NCI-H460 (cell line): Measurements from ENCODE around the gene MYO5C. TPM values are rescaled to one million over a fixed set of nuclear protein-coding genes. Genes with fewer than 3 reads are reported as not detected.
"Not testable (repeated sequence)": the region's sequence is repeated elsewhere in the genome, so short reads cannot be mapped to it uniquely, and the experiment has no call there.

Experiments used
- DNase-seq: peaks from one replicate; pipeline ENCODE4 v3.0.0-alpha.2; 2016; ENCODE audit warnings: low read depth; ENCODE audit errors: extremely low read depth
- total RNA-seq: library from RNA; depleted of rRNA; stranded (reverse); fragments of >200 nt; shearing (Covaris generic); gene quantifications from 2 replicates; pipeline ENCODE4 v1.2.3, GENCODE V29; 2014

Gene MYO5C
- total RNA-seq, 1 experiment from 2014 or later = 14.9 TPM

DNA sequence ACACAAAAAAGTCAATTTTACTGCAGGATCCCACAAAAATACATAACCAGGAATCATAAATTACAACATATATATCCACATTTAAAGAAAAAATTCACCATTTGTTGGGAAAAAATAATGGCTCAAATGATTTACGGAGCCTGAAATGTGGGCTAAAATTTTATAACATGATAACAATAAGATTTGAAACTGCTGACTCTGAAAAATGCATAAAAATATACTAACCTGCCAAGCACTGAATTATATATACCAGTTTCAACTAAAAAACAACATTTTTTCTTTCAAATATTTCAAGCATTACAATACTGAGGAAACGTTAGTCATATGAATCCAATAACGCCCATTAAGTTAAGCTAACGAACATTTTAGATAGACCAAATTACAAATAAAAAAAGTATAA is 12.2 kb upstream of the MYO5C start:
- DNase-seq = no peak

DNA sequence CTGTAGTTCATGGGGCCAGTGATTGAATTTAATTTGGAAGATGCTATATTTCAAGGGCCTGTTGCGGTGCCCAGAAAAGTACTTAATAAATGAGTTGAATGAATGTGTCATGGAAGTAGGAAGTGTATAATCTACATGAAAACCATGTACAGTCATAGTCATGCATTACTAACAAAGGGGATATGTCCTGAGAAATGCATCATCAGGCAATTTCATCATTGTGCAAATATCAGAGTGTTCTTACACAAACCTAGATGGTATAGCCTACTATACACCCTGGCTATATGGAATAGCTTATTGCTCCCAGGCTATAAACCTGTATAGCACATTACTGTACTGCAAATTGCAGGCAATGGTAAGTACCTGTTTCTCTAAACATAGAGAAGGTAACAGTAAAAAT is 10.7 kb upstream of the MYO5C start:
- DNase-seq = peak; percentile 38

DNA sequence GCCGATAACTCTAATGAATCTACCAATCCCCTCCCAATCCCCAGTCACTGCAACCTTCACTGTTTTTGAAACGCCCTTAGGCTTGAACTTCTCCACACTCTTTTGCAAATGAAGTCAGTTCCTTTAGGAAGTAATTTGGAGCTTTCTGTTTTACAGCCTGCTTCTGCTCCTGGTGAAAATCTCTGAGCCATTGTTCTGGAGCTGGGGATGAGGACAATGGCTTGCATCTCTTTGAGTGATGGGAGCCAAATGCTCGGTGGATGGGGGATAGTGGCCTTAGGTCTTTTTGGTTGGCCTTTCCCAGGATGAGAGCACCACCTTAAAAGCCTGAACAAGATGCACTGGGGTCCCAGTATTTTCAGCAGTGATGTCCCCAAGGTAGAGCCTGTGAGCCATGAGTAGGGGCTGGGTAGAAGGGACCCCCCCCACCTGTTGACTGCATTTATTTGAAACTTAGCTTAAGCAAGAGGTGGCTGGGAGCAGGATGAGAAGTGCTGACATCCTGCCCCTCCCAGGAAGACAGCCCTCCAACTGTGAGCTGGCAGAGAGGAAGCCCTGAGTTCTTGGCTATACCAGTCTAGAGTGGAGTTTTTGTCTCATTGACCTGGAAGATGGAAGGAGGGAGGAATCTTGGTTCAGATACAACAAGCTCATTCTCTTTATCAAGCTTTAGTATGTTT is 7.6 kb upstream of the MYO5C start:
- DNase-seq = no peak

DNA sequence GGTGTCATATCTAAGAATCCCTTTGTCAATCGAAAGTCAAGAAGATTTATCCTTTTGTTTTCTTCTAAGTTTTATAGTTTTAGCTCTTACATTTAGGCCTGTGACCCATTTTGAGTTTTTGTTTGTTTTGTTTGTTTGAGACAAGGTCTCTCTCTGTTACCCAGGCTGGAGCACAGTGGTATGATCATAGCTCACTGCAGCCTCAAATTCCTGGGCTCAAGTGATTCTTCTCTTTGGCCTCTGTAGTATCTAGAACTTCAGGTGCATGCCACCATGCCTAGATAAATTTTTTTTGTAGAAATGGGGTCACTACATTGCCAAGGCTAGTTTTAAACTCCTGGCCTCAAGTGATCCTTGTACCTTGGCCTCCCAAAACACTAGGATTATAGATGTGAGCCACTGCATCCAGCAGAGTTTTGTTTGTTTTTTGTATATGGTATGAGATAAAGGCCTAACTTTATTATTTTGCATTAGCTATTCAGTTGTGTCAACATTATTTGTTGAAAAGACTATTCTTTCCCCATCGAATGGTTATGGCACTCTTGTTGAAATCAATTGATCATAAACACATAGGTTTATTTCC is 5.8 kb upstream of the MYO5C start:
- DNase-seq = no peak

DNA sequence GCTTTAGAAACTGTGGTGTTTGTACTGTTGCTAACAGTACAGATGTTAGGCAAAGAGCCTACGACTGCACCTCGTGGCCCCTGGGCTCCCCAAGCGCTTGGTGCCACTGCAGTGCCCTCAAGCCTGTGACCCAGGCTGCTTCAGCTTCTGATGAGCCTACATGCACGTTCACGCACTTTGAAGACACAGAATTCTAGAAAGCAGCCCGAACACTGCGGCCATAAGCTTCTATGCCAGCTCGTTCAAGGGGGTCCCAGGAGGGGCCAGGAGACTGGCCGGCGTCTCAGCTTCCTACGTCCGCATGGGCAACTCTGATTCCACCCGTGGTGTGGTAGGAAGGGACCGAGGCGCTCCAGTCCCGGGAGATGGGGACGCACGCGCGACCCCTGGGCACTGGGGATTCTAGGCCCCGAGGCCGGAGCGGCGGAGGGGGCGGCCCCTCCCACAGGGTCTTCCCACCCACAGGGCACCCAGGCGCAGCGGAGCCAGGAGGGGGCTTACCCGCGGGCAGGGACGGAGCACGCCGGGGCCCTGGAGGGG is 653 bp downstream of the MYO5C start:
- DNase-seq = no peak

DNA sequence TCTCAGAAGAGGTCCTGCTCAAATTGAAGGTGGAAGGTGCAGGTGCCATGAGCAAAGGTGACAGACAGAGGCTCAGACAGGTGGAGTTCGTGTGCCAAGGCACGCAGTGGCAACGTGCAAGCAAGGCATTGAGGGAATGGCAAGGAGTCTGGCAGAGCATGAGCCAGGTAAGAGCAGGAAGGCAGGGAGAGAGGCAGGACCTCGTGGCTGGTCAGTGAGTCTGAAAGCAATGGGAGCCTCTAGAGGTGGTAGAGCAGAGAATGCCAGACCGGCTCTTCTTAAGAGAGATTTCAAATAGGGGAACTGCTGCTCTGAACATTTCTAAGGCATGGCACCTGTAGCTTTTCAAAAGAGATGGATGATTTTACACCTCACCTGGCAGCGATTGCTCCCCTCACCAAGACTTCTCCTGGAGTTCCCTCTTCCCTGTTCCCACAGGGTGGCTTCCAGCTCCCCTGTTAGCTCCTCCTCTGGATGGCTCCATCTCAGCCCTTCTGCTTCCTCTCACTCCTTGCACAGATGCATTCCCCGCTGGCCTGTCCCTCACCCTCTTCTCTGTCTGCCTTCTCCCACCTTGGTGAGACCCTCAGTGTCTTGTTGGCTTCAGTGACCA is 2.7 kb downstream of the MYO5C start:
- DNase-seq = no peak

DNA sequence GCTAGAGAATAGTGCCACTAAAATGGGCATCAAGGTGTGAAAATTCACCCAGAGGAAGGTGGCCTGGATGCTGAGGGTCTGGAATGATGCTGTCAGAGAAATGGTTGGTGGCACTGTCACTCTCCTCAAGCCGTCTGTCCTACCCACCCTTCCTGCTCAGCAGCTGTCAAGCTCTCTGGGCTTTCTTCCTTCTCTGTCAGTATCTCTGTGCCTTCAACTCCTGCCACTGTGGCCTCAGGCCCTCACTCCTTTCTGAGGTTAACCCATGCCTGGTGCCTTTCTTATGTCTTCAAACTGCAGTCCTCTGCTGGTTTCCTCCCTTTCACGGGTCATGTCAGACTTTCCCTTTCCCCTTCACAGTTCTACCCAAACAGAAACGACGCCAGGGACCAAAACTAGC is 4.4 kb downstream of the MYO5C start:
- no peak for DNase-seq

DNA sequence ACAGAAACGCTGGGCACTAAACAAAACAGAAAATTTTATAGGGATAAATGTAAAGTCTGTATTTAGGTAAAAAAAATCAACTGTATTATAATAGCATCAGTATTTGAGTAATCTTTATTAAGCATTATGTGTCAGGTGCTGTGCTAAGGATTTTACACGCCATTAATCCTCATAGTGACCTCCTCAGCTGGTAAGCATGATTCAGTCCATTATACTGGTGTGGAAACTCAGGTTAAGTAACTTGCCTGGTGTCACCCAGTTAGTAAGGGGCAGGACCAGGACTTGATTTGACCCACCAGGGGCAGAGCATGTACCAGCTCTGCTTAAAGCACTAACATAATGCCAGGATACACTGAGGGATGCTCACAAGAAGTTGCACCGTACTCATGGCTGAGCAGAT is 4.8 kb downstream of the MYO5C start:
- DNase-seq = no peak

DNA sequence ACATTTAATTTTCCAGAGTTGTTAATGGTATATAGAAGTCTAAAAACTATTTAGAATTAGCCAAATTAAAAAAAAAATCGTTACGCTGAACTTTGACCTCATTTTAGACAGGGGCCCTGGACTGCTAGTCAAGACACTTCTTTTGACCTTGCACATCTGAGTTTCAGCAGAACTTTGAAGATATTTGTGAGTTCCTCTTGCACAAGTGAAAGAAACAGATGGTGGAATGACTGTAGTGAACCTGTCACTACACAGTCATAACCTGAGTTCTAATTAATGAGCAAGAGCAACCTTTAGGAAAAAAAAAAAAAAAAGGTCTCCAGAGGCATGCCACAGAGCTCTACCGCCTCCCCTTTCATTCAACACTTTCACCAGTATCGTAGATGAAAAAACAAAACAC is 5.3 kb downstream of the MYO5C start:
- no peak for DNase-seq

DNA sequence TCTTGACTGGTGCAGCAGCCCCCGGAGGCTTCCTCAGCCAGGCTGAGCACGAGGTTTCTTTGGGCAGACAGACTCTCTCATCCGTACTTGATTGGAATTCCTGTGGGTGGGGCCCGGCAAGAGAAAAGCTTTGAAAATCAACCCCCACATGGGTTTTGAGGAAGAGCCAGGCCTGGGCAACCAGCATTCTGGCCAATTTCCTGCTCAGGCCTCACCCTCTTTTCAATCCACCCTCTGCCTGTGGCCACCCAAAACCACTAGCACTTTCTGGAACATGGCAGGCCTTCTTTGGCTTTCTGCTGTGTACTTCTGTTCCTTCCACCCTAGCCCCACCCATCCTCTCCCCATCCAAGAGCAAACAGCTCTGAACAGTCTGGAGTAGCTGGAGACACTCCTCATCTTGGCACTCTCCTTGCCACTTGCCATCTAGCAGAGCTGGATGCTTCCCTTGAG is 5.9 kb downstream of the MYO5C start:
- DNase-seq = no peak

DNA sequence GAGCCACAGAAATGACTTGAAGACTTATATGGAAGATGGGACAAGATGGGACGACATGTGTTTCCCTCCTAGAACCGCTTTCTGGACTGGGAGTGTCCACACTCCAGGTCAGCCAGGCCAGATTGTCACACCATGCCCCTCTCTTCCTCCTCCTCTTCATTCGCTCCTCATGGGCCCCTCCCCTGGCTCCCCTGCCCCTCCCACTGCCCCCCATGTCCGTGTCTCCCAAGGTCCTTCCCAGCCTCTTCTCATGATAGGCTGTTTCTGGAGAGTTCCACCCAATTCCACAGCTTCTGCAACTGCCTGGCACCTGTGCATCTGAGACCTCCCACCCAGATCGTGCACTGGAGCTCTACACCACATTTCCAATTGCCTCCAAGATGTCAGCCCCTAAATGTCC is 6.6 kb downstream of the MYO5C start:
- no peak for DNase-seq

DNA sequence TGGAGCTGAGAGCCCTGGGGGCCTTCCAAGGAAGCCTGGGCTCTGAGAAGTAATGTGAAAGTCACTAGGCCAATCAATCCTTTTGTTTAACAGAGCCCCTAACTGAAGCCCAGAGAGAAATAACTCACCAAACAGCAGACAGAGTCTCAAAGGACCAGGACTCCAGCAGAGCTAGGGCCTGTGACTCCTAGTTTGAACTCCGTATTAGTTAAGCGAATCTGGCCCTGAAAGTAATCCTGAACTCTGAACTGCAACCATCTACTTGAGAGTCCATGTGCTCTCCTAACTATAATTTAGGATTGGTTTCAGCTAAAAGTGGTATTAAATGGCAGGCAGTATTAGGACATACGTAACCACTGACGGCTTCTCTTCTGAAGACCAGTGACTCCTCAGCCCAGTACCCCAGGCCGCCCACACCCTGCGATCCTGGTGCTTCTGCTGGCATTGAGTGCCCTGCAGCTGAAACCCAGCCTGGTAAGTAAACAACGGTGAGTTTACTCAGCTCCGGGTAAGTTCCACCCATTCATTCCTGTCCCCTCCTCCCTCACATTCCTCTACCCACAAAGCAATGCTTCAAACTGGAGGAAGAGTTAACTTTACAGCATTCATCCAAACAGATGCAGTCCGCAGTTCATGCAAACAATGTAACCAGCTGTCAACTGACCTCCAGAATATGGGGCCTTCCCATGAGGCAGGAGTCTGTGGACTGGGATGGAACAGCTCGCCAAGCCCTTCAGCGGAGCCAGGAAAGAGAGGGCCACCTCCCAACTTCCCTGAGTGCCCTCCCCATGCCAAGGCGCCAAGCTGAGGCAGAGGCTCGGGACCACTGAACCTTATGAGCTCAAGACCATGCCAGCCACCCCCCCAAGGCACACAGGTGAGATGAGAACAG is 7.3 kb downstream of the MYO5C start:
- DNase-seq = peak; percentile 80

DNA sequence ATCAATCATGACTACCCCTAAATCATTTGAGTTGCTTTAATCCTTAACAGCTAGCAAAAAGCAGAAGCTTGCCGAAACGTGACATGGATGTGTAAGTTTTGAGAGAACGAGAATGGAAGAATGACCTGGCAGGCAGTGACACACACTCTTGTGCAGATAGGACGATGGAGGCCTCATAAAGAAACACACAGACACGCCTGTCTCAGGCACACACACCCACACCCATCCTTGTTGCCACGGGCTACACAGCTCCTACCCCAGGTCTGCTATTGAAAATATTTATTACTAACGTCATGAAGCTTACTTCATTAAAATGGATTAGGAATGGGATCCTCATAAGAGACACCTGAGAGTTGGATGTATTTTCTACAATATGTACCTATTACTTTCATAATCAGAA is 8.5 kb downstream of the MYO5C start:
- peak; percentile 17 for DNase-seq

DNA sequence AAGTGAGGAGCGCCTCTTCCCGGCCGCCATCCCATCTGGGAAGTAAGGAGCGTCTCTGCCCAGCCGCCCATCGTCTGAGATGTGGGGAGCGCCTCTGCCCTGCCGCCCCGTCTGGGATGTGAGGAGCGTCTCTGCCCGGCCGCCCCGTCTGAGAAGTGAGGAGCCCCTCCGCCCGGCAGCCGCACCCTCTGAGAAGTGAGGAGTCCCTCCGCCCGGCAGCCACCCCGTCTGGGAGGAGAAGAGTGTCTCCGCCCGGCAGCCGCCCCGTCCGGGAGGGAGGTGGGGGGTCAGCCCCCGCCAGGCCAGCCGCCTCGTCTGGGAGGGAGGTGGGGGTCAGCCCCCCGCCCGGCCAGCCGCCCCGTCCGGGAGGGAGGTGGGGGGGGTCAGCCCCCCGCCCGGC is 9.7 kb downstream of the MYO5C start:
- not testable (repeated sequence) for DNase-seq

DNA sequence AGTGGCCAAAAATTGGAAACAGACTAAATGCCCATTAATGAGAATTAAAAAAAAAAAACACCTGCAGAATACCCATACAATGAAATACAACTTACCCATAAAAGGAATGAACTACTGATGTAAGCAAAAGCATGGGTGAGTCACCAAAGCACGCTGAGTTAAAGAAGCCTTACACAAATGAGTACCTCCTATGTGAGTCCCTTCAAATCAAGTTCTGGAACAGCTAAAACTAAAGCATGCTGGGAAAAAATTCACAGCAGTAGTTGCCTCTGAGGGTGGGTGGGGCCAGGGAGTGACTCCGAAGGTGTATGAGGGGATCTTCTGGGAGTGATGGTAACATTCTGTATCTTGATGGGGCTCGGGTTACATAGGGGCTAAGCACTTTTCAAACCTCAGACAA is 11.4 kb downstream of the MYO5C start:
- no peak for DNase-seq

DNA sequence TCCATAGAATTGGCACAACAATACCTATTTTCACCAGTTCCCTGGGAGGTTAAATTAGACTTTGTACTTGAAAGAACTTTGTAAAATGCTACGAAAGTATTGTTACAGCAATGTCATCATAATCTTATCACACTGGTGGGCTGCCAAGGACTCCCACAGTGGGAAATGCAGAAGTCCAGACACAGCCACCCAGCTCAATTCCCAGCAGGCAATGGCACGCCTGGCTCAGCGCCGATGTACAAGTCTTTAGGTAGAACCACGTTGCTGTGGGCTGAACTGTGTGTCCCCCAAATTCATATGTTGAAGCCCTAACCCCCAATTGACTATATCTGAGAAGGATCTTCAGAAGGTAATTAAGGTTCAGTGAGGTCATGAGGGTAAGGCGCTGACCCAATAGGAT is 12.3 kb downstream of the MYO5C start:
- DNase-seq = no peak

DNA sequence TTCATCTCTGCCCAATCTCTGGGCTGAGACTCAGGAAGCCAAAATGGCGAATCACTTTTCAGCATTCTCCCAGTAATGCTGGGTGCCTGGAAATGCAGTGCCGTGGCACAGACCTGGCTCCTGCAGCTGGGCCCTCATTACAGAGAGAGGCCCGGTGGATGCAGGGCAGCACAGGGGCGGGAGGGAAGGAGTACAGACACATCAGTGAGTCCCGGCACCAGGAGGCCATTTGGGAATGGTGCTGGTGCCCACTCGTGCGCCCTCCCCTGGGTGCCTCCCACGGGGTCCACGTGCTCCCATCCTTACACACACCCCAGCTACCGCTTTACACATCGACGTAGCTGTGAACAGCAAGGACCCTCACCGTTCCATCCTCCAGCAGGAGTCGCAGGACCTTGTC is 13.2 kb downstream of the MYO5C start:
- no peak for DNase-seq

DNA sequence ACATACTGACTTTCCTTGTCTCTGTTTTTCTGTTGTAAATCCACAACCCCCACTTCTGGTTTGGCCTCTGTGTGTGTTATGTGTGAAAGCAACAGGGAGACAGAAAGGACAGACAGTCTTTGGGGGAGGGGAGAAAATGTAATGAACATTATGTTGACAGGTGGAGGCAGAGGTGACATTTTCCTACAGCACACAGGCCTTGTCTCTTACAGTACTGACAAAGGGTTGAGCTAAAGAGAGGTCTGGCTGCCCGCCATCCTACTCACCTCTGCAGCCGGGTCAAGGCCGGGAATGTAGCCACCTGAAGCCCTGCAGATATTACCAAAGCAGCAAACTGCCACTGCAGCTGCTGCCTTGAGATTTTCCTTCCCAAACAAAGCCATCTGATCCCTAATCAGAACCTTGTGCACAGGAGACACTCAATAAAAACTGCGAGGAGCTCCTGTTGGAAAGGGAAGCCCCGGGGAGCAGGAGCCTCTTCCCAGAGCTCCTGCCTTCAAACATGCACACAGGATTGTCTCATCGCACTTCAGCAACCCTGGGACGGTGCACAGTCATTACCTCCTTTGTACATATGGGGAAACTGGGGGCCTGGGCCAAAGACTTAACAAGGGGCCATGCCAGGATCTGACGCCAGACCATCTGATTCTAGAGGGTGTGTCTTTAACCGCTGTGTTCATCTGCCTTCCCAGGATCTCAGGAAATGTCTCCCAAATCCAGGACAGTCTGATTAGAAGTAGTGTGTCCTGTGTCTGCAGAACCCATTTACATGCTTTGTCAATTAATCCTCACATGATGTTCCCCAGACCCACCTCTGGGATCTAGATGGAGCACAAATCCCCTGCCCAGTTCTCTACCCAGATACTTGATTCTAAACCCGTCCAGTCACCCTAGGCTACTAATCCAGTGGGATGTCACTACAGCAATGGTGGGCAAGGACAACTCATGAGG is 14.2 kb downstream of the MYO5C start:
- no peak for DNase-seq

DNA sequence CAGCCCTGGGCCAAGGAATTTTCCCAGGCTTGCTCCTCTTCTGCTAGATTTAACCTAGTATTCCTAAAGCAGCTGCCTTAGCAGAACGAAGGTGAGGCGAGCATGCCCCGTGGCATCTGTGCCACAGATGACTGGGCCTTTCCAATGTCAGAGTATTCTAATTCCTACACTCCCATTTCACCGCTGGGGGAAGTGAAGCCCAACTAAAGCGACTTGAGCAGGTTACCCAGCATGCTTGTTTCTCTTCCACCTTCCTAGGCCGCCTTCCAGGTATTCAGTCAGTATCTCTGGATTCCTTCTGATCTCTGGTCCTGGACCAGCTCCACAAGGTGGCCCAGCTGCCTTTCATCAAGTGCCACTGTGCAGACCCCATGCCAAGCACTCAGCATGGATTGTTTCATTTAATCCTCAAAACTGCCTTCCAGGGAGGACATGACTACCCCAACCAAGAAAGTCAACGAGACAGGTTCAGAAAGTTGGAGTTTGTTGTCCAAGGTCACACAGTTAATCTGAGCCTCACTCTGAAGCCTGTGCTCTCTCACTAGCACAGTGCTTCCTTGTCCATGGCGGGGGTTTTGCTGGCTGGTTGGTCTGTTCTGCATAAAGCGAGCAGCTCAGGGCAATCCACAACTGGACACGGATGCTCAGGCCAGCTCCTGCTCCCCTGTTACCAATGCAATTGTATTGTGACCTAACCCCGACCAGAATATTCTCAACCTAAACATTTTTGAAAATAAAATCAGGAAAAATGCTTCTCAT is 15.1 kb downstream of the MYO5C start:
- DNase-seq = no peak
